Heart left ventricle (tissue), 13 donors: Measurements from ENCODE around the gene TAB2.

Experiments used
- POLR2A ChIP-seq, 2 donors: fragments of 450-650 bp; IDR thresholded peaks; one replicate each; pipeline ENCODE4 v1.6.1; 2017; ENCODE audit warnings: antibody characterized with exemption in 2 of 2, mild to moderate bottlenecking in 2 of 2, moderate library complexity in 2 of 2
- TF ChIP-seq, protein P1 (sequence below), 12 donors: fragments of 200-600 bp; sonication (generic) in 4 of 12; IDR thresholded peaks; one replicate each; pipeline versions ENCODE4 v1.5.0 to v1.8.0; 2018 to 2022; ENCODE audit warnings: antibody characterized with exemption in 12 of 12, mild to moderate bottlenecking in 5 of 12
- donor health status: ischemic (EF 13 %, LVEDD 7.1; RV severe dilation, severe dysfunction).
- donor health status: DM: no; HTN: yes; CAD: no.
- donor health status: DM: no; HTN: no; CAD: no.
- donor health status: ischemic (EF 25% LVEDD 6.9; RV normal size, moderate dysfunction).
- donor health status: ischemic (EF 25% LVEDD 5.7; RV mildly dilated, moderate dysfunction).
- donor health status: ischemic (EF 35%, LVEDD 5.7; RV mildly dilated, moderate dysfunction).
- donor health status: nonischemic (EF 11% LVEDD 7.7; RV severe dilation, severe dysfunction).
- donor health status: DM: yes; HTN: yes; CAD: no.
- donor health status: PGD.
- donor health status: ischemic (EF 29% LVEDD 5.4; RV normal size, mild dysfunction).
- donor health status: nonischemic (EF 23%, LVEDD 6.1; RV moderate dilation, normal function).

DNA sequence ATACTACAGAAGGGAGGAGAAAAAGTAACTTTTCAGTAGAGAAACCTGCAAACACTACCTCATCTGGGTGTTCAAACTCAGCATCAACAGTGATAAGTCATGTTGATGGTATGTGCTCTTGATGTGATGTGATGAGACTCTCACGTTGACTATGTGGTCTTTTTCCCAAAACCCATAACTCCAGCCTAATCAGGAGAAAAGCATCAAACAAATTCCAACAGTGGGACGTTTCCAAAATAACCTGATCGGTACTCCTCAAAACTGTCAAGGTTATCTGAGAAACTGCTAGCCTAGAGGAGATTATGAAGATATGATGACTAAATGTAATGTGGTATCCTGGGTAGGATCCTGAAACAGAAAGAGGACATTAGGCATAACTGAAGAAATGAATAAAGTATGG lies 41.9 kb upstream of the TAB2 start:
- TF ChIP-seq, protein P1, sequence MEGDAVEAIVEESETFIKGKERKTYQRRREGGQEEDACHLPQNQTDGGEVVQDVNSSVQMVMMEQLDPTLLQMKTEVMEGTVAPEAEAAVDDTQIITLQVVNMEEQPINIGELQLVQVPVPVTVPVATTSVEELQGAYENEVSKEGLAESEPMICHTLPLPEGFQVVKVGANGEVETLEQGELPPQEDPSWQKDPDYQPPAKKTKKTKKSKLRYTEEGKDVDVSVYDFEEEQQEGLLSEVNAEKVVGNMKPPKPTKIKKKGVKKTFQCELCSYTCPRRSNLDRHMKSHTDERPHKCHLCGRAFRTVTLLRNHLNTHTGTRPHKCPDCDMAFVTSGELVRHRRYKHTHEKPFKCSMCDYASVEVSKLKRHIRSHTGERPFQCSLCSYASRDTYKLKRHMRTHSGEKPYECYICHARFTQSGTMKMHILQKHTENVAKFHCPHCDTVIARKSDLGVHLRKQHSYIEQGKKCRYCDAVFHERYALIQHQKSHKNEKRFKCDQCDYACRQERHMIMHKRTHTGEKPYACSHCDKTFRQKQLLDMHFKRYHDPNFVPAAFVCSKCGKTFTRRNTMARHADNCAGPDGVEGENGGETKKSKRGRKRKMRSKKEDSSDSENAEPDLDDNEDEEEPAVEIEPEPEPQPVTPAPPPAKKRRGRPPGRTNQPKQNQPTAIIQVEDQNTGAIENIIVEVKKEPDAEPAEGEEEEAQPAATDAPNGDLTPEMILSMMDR (IDR thresholded peaks at IDR 0.05): no peak
- TF ChIP-seq POLR2A (IDR thresholded peaks at IDR 0.05): no peak
